SU-DHL-6 (cell line): ENCODE measurements around the gene RASD1.

Experiments used
- H2AFZ ChIP-seq: fragments of 200-600 bp; sonication (generic); 2 replicates; pipeline ENCODE4 v1.6.1; 2014; ENCODE audit warnings: low read depth, mild to moderate bottlenecking, moderate library complexity, mixed read lengths, antibody characterized with exemption, low read length; ENCODE audit not compliant: severe bottlenecking
- H3F3A ChIP-seq: fragments of 200-600 bp; shearing (Covaris generic); 2 replicates; pipeline ENCODE4 v1.6.0; 2016; ENCODE audit warnings: antibody characterized with exemption, mild to moderate bottlenecking; ENCODE audit not compliant: insufficient read depth
- H3K27ac ChIP-seq: fragments of 200-600 bp; sonication (generic); 2 replicates; pipeline ENCODE4 v1.5.1; 2016; ENCODE audit warnings: low read depth, mild to moderate bottlenecking, low read length, moderate library complexity, mixed read lengths
- H3K27me3 ChIP-seq: fragments of 200-600 bp; sonication (generic), shearing (Covaris generic); 2 replicates; pipeline ENCODE4 v1.6.0; 2014; ENCODE audit warnings: mild to moderate bottlenecking, low read length
- H3K36me3 ChIP-seq: fragments of 200-600 bp; sonication (generic); 2 replicates; pipeline ENCODE4 v1.6.1; 2014; ENCODE audit warnings: mild to moderate bottlenecking, low read length, mixed read lengths
- H3K4me2 ChIP-seq: fragments of 300-600, 200-600 bp; shearing (Covaris generic), sonication (generic); 2 replicates; pipeline ENCODE4 v1.6.0; 2014; ENCODE audit warnings: low read length, low read depth, mild to moderate bottlenecking; ENCODE audit not compliant: poor library complexity, severe bottlenecking
- H3K4me3 ChIP-seq: fragments of 200-600 bp; sonication (generic); 2 replicates; pipeline ENCODE4 v1.5.1; 2014; ENCODE audit warnings: antibody characterized with exemption, low read length, mild to moderate bottlenecking, mixed read lengths; ENCODE audit not compliant: insufficient read depth, poor library complexity, severe bottlenecking
- H3K79me2 ChIP-seq: fragments of 200-600 bp; sonication (generic); 2 replicates; pipeline ENCODE4 v1.6.1; 2014; ENCODE audit warnings: mild to moderate bottlenecking, low read length, moderate library complexity; ENCODE audit not compliant: insufficient read depth
- H3K9ac ChIP-seq: fragments of 200-600 bp; sonication (generic); 2 replicates; pipeline ENCODE4 v1.7.0; 2014; ENCODE audit warnings: mild to moderate bottlenecking, low read length
- H3K9me2 ChIP-seq: fragments of 200-600 bp; sonication (generic); replicated peaks from 2 replicates; pipeline ENCODE4 v1.6.1; 2014; ENCODE audit warnings: low read length; ENCODE audit not compliant: insufficient read depth
- H3K9me3 ChIP-seq: fragments of 200-600 bp; sonication (generic); 2 replicates; pipeline ENCODE4 v1.6.1; 2014; ENCODE audit warnings: low read length, mixed read lengths; ENCODE audit not compliant: insufficient read depth
- H4K20me1 ChIP-seq: fragments of 200-600 bp; sonication (generic); 2 replicates; pipeline ENCODE4 v1.6.1; 2014; ENCODE audit warnings: low read depth, mild to moderate bottlenecking, antibody characterized with exemption, low read length, moderate library complexity, mixed read lengths
- CTCF ChIP-seq: fragments of 200-600 bp; sonication (generic); IDR thresholded peaks from one replicate; pipeline ENCODE4 v1.5.1; 2017; ENCODE audit warnings: antibody characterized with exemption, mild to moderate bottlenecking, low read length, moderate library complexity; ENCODE audit not compliant: insufficient read depth, poor library complexity, severe bottlenecking
- EZH2phosphoT487 ChIP-seq: fragments of 200-600 bp; sonication (generic), shearing (Covaris generic); conservative IDR thresholded peaks from 2 replicates; pipeline ENCODE4 v1.6.1; 2018; ENCODE audit warnings: mild to moderate bottlenecking, antibody characterized with exemption, low read length, moderate library complexity, mixed read lengths

Gene RASD1

GRCh38 chr17:17537311-17538099, 41.3 kb upstream of the RASD1 start:
- Histone ChIP-seq H3K27ac (no peak overlapping the region), H3K4me3 (no peak overlapping the region), H3K9ac (no peak overlapping the region), H3K36me3 (no peaks in the 10 kb centered on the region), H3K4me2 (no peak overlapping the region), H4K20me1 (no peaks in the 10 kb centered on the region), H3K9me2 (no peaks in the 10 kb centered on the region), H3K27me3 (no peaks in the 10 kb centered on the region), H3F3A (no peaks in the 10 kb centered on the region), H3K79me2 (no peaks in the 10 kb centered on the region), H3K9me3 (no peaks in the 10 kb centered on the region), H2AFZ (no peak overlapping the region)
- TF ChIP-seq CTCF = no peak

- Histone ChIP-seq H3K27ac (no peak overlapping the region), H3K9me3 (no peaks in the 10 kb centered on the region), H3K9ac (no peak overlapping the region), H3K9me2 (no peaks in the 10 kb centered on the region), H4K20me1 (no peaks in the 10 kb centered on the region), H3K79me2 (no peaks in the 10 kb centered on the region), H2AFZ (no peak overlapping the region), H3K36me3 (no peaks in the 10 kb centered on the region), H3F3A (no peaks in the 10 kb centered on the region), H3K4me3 (no peak overlapping the region), H3K27me3 (no peaks in the 10 kb centered on the region), H3K4me2 (no peak overlapping the region)
- no peak for TF ChIP-seq EZH2phosphoT487
- no peak for TF ChIP-seq CTCF
Measured at GRCh38 chr17:17536702-17537101, 40.5 kb upstream of the RASD1 start.

GRCh38 chr17:17535957-17536356, 39.8 kb upstream of the RASD1 start:
- no peaks in the 10 kb centered on the region for H4K20me1 ChIP-seq
- no peaks in the 10 kb centered on the region for H3K9me3 ChIP-seq
- no peak overlapping the region for H3K9ac ChIP-seq
- no peaks in the 10 kb centered on the region for H3K79me2 ChIP-seq
- no peak overlapping the region for H2AFZ ChIP-seq
- H3K27me3 ChIP-seq = no peaks in the 10 kb centered on the region
- TF ChIP-seq CTCF (no peak), EZH2phosphoT487 (no peak)
- no peaks in the 10 kb centered on the region for H3K9me2 ChIP-seq
- H3K36me3 ChIP-seq = no peaks in the 10 kb centered on the region
- H3K4me2 ChIP-seq = no peak overlapping the region
- no peaks in the 10 kb centered on the region for H3F3A ChIP-seq
- no peak overlapping the region for H3K27ac ChIP-seq
- H3K4me3 ChIP-seq = no peak overlapping the region
